Transverse colon (tissue), 4 donors: ENCODE data around the gene F7.

ENCODE experiments used
- POLR2AphosphoS5 ChIP-seq, 3 donors: sonication (generic); formaldehyde crosslinking; IDR thresholded peaks; one replicate each; pipeline ENCODE4 v1.6.1; 2016; ENCODE audit warnings: antibody characterized with exemption in 3 of 3
- TF ChIP-seq, protein P1 (sequence below), 5 experiments: fragments of 200-600 bp in 3 of 5; fragments of 450-650 bp in 2 of 5; sonication (generic) in 3 of 5; IDR thresholded peaks; 1 replicate in 2 of 5; 2 replicates in 3 of 5; pipeline ENCODE4 v1.5.1; 2016 to 2017; ENCODE audit warnings: antibody characterized with exemption in 5 of 5, inconsistent platforms in 3 of 5, mild to moderate bottlenecking in 2 of 5, moderate library complexity in 1 of 5

DNA sequence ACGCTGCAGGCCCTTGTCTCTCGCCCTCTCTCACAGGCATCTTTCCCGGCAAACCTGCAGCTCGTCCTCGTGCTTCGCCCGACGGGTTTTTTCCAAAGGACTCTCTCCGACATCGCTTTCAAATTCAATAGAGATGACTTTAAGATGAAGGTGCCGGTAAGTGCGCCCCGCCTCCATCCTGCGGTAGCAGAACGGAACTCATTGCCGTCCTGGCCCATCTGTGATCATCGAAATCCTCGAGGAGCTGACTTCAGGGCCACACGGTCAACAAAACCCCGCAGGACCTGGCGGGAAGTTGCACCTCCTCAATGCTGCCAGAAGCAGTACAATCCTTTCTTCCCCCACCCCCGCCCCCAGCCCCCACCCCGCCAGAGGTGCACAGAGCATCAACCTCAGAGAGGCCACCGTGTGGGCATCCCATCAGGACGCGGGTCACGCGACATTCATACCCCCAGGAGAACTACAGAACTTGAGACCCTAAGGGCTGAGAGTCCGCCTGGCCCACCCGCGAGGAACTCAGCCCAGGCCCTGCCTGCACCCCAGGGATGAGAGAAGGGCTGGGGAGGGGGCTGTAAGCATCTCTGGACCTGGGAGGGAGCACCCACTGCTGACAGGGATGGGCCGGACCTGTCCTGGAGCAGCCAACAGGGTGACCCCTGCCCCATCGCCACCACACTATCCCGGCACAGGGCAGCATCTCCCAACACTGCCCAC is 44.9 kb upstream of the F7 start:
- TF ChIP-seq POLR2AphosphoS5 (IDR thresholded peaks at IDR 0.05), result no peak
- TF ChIP-seq, protein P1, sequence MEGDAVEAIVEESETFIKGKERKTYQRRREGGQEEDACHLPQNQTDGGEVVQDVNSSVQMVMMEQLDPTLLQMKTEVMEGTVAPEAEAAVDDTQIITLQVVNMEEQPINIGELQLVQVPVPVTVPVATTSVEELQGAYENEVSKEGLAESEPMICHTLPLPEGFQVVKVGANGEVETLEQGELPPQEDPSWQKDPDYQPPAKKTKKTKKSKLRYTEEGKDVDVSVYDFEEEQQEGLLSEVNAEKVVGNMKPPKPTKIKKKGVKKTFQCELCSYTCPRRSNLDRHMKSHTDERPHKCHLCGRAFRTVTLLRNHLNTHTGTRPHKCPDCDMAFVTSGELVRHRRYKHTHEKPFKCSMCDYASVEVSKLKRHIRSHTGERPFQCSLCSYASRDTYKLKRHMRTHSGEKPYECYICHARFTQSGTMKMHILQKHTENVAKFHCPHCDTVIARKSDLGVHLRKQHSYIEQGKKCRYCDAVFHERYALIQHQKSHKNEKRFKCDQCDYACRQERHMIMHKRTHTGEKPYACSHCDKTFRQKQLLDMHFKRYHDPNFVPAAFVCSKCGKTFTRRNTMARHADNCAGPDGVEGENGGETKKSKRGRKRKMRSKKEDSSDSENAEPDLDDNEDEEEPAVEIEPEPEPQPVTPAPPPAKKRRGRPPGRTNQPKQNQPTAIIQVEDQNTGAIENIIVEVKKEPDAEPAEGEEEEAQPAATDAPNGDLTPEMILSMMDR (IDR thresholded peaks at IDR 0.05), result no peak
